Measurements from ENCODE around the gene MEGF11. TPM values are rescaled to one million over a fixed set of nuclear protein-coding genes. Genes with fewer than 3 reads are reported as not detected.

MEGF11 gene
- polyA plus RNA-seq, 1 of the 3 experiments (the other 2 are of a cell fraction): not detected

DNA sequence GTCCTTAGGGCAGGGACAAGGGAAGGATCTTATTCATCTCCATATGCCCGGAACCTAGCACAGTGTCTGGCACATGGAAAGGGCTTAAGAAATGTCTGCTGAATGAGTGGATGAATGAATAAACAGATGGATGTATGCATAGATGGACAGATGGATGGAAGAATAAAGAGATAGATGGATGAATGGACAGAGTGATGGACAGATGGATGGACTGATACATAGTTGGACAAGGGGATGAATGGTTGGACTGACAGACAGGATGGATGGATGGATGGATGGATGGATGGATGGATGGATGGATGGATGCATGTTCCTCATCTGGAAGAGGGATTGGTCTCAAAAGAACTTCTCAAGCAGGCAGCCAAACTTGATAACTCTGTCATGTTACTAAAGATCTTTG lies 177.6 kb downstream of the MEGF11 start:
- DNase-seq: no peak
- Histone ChIP-seq H3K4me2 (no peak overlapping the region), H4K20me1 (ENCODE audit: insufficient read depth) (no peaks in the 10 kb centered on the region), H3K36me3 (replicated peaks in 1 of 2; ENCODE audit: control insufficient read depth in 1 of 2, insufficient read depth in 2 of 2, low read length in 1 of 2) (no peaks in the 10 kb centered on the region), H3K4me3 (ENCODE audit: low read depth in 2 of 2, low read length in 1 of 2) (no peak overlapping the region), H2AFZ (ENCODE audit: low read depth) (no peak overlapping the region), H3K27ac (ENCODE audit: low read depth in 2 of 2, low read length in 1 of 2) (no peak overlapping the region), H3F3A (replicated peaks; ENCODE audit: insufficient read depth) (peaks cover 3% of the 10 kb centered on the region), H3K79me2 (ENCODE audit: insufficient read depth) (no peaks in the 10 kb centered on the region), H3K9ac (no peak overlapping the region), H3K4me1 (ENCODE audit: control insufficient read depth in 1 of 2, insufficient read depth in 2 of 2, low read depth in 1 of 2, low read length in 1 of 2) (peaks cover 0 to 41% of the 10 kb centered on the region in 2 experiments; a peak in 2 of 4 replicates), H3K27me3 (ENCODE audit: insufficient read depth) (no peaks in the 10 kb centered on the region; the same call in 1 of the 2 replicates), H3K9me3 (no peaks in the 10 kb centered on the region), H3K9me2 (no peaks in the 10 kb centered on the region)
- TF ChIP-seq, protein P1, sequence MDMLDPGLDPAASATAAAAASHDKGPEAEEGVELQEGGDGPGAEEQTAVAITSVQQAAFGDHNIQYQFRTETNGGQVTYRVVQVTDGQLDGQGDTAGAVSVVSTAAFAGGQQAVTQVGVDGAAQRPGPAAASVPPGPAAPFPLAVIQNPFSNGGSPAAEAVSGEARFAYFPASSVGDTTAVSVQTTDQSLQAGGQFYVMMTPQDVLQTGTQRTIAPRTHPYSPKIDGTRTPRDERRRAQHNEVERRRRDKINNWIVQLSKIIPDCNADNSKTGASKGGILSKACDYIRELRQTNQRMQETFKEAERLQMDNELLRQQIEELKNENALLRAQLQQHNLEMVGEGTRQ (IDR thresholded peaks at IDR 0.05; ENCODE audit: borderline replicate concordance, low read depth, low read length): no peak
- no peak for TF ChIP-seq RAD21 (IDR thresholded peaks at IDR 0.05; ENCODE audit: low read length)
- TF ChIP-seq NFIC (IDR thresholded peaks at IDR 0.05; ENCODE audit: borderline replicate concordance): no peak
- TF ChIP-seq FOXM1 (IDR thresholded peaks at IDR 0.05; ENCODE audit: low read depth): no peak
- TF ChIP-seq TCF12 (IDR thresholded peaks at IDR 0.05): no peak
- TF ChIP-seq, protein P2, sequence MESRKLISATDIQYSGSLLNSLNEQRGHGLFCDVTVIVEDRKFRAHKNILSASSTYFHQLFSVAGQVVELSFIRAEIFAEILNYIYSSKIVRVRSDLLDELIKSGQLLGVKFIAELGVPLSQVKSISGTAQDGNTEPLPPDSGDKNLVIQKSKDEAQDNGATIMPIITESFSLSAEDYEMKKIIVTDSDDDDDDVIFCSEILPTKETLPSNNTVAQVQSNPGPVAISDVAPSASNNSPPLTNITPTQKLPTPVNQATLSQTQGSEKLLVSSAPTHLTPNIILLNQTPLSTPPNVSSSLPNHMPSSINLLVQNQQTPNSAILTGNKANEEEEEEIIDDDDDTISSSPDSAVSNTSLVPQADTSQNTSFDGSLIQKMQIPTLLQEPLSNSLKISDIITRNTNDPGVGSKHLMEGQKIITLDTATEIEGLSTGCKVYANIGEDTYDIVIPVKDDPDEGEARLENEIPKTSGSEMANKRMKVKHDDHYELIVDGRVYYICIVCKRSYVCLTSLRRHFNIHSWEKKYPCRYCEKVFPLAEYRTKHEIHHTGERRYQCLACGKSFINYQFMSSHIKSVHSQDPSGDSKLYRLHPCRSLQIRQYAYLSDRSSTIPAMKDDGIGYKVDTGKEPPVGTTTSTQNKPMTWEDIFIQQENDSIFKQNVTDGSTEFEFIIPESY (IDR thresholded peaks at IDR 0.05; ENCODE audit: borderline replicate concordance, low read depth): no peak
- POLR2A ChIA-PET: no interaction called here
- 84% methylated on average over 1 of the region's 1 CpG for WGBS (ENCODE audit: low lambda C conversion rate)
- CTCF ChIA-PET: no interaction called here

DNA sequence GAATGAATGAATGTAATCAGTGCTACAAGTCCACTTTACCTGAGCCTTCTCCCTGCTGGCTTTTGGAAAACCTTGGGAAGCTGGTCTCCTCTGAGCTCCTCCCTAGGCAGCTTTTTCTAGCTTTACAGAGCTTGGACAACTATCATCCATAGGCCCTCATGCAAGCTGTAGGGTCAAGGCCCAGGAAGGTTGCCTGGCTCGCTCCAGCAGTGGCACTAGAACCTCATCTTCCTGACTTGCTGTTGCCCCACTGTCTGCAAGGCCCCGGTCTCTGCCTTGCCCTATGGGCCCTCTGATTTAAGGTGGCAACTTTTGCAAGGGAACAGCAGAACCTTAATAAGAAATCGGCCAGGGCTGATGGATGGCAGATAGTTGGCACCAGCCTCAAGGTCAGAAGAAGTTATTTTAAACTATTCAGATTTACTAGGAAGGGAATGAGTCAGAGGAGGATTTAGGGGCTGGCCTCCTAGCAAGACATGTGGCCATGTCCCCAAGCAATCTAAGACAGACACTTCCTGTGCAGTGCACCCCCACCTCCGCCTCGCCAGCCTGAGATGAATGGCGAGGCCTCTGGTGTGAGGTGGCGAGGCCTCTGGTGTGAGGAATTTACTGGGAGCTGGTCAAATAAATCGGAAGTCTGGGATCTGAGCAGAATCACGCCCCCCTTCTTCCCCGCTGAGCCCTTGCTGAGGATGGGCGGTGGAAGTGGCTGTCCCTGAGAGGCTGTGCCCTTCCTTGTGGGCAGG lies 180.8 kb downstream of the MEGF11 start:
- 60% methylated on average over 11 of the region's 11 CpGs for WGBS (ENCODE audit: low lambda C conversion rate)
- Histone ChIP-seq H3K4me3 (ENCODE audit: low read depth in 2 of 2, low read length in 1 of 2) (no peak overlapping the region), H3K4me1 (ENCODE audit: control insufficient read depth in 1 of 2, insufficient read depth in 2 of 2, low read depth in 1 of 2, low read length in 1 of 2) (peaks cover 0 to 30% of the 10 kb centered on the region in 2 experiments; a peak in 2 of 4 replicates), H3K9ac (no peak overlapping the region), H3K9me2 (no peaks in the 10 kb centered on the region), H3K4me2 (no peak overlapping the region), H3K9me3 (no peaks in the 10 kb centered on the region), H3K27ac (ENCODE audit: low read depth in 2 of 2, low read length in 1 of 2) (no peak overlapping the region), H3K27me3 (ENCODE audit: insufficient read depth) (no peaks in the 10 kb centered on the region), H3K79me2 (ENCODE audit: insufficient read depth) (no peaks in the 10 kb centered on the region), H2AFZ (ENCODE audit: low read depth) (no peak overlapping the region), H4K20me1 (ENCODE audit: insufficient read depth) (no peaks in the 10 kb centered on the region), H3F3A (replicated peaks; ENCODE audit: insufficient read depth) (no peaks in the 10 kb centered on the region), H3K36me3 (replicated peaks in 1 of 2; ENCODE audit: control insufficient read depth in 1 of 2, insufficient read depth in 2 of 2, low read length in 1 of 2) (no peaks in the 10 kb centered on the region)
- ChIA-PET CTCF (interaction anchor here (1.4 kb wide), 2 partner anchors 9 to 11 kb away, joined by 4 to 5 read pairs; no protein-coding TSS in a partner anchor), POLR2A (no interaction called here)
- DNase-seq: no peak
- no peak for TF ChIP-seq EZH2phosphoT487 (IDR thresholded peaks at IDR 0.05; ENCODE audit: borderline replicate concordance, low read depth)
- TF ChIP-seq, protein P3, sequence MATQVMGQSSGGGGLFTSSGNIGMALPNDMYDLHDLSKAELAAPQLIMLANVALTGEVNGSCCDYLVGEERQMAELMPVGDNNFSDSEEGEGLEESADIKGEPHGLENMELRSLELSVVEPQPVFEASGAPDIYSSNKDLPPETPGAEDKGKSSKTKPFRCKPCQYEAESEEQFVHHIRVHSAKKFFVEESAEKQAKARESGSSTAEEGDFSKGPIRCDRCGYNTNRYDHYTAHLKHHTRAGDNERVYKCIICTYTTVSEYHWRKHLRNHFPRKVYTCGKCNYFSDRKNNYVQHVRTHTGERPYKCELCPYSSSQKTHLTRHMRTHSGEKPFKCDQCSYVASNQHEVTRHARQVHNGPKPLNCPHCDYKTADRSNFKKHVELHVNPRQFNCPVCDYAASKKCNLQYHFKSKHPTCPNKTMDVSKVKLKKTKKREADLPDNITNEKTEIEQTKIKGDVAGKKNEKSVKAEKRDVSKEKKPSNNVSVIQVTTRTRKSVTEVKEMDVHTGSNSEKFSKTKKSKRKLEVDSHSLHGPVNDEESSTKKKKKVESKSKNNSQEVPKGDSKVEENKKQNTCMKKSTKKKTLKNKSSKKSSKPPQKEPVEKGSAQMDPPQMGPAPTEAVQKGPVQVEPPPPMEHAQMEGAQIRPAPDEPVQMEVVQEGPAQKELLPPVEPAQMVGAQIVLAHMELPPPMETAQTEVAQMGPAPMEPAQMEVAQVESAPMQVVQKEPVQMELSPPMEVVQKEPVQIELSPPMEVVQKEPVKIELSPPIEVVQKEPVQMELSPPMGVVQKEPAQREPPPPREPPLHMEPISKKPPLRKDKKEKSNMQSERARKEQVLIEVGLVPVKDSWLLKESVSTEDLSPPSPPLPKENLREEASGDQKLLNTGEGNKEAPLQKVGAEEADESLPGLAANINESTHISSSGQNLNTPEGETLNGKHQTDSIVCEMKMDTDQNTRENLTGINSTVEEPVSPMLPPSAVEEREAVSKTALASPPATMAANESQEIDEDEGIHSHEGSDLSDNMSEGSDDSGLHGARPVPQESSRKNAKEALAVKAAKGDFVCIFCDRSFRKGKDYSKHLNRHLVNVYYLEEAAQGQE (IDR thresholded peaks at IDR 0.05; ENCODE audit: low read depth, low read length): no peak
- TF ChIP-seq, protein P4, sequence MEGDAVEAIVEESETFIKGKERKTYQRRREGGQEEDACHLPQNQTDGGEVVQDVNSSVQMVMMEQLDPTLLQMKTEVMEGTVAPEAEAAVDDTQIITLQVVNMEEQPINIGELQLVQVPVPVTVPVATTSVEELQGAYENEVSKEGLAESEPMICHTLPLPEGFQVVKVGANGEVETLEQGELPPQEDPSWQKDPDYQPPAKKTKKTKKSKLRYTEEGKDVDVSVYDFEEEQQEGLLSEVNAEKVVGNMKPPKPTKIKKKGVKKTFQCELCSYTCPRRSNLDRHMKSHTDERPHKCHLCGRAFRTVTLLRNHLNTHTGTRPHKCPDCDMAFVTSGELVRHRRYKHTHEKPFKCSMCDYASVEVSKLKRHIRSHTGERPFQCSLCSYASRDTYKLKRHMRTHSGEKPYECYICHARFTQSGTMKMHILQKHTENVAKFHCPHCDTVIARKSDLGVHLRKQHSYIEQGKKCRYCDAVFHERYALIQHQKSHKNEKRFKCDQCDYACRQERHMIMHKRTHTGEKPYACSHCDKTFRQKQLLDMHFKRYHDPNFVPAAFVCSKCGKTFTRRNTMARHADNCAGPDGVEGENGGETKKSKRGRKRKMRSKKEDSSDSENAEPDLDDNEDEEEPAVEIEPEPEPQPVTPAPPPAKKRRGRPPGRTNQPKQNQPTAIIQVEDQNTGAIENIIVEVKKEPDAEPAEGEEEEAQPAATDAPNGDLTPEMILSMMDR (IDR thresholded peaks at IDR 0.05): no peak
- TF ChIP-seq FOXJ3 (CRISPR knock-in tag; IDR thresholded peaks at IDR 0.05): no peak
- TF ChIP-seq, protein P5, sequence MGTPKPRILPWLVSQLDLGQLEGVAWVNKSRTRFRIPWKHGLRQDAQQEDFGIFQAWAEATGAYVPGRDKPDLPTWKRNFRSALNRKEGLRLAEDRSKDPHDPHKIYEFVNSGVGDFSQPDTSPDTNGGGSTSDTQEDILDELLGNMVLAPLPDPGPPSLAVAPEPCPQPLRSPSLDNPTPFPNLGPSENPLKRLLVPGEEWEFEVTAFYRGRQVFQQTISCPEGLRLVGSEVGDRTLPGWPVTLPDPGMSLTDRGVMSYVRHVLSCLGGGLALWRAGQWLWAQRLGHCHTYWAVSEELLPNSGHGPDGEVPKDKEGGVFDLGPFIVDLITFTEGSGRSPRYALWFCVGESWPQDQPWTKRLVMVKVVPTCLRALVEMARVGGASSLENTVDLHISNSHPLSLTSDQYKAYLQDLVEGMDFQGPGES (IDR thresholded peaks at IDR 0.05; ENCODE audit: low read depth, low read length): no peak
- TF ChIP-seq JUND (IDR thresholded peaks at IDR 0.05): no peak
- TF ChIP-seq TCF12 (IDR thresholded peaks at IDR 0.05): no peak
- TF ChIP-seq, protein P1 (IDR thresholded peaks at IDR 0.05; ENCODE audit: borderline replicate concordance, low read depth, low read length): no peak
- TF ChIP-seq NRF1 (IDR thresholded peaks at IDR 0.05; ENCODE audit: low read depth, low read length): no peak
- TF ChIP-seq MXI1 (IDR thresholded peaks at IDR 0.05; ENCODE audit: low read depth, low read length): no peak
- TF ChIP-seq MEF2A (IDR thresholded peaks at IDR 0.05; ENCODE audit: borderline replicate concordance, low read depth): no peak
